Tibial artery (tissue), 4 donors: ENCODE measurements around the gene CCDC60.

ENCODE experiments used
- DNase-seq, 2 donors: peaks; one replicate each; pipeline ENCODE4 v3.0.0-alpha.2; 2019
- H3K27ac ChIP-seq, 2 donors: fragments of 200-600 bp; sonication (generic) in 1 of 2; 1 replicate in 1 of 2; 2 replicates in 1 of 2; pipeline ENCODE4 v1.5.1; 2018 to 2019; ENCODE audit warnings: mild to moderate bottlenecking in 1 of 2
- H3K27me3 ChIP-seq, 2 donors: fragments of 200-600 bp; sonication (generic) in 1 of 2; one replicate each; pipeline versions ENCODE4 v1.5.1 to v1.6.0; 2016 to 2019
- H3K36me3 ChIP-seq, 3 donors: fragments of 200-600 bp; sonication (generic) in 2 of 3; one replicate each; pipeline ENCODE4 v1.5.1; 2016 to 2019; ENCODE audit warnings: mild to moderate bottlenecking in 2 of 3
- H3K4me1 ChIP-seq, 4 donors: fragments of 200-600 bp; sonication (generic) in 2 of 4; 1 replicate in 3 of 4; 2 replicates in 1 of 4; pipeline ENCODE4 v1.5.1; 2016 to 2019
- H3K4me3 ChIP-seq, 2 donors: fragments of 200-600 bp; sonication (generic) in 1 of 2; 1 replicate in 1 of 2; 2 replicates in 1 of 2; pipeline ENCODE4 v1.5.1; 2018 to 2019; ENCODE audit warnings: mild to moderate bottlenecking in 2 of 2
- H3K9me3 ChIP-seq, 3 donors: fragments of 200-600 bp; sonication (generic) in 1 of 3; one replicate each; pipeline ENCODE4 v1.5.1; 2016 to 2019
- CTCF ChIP-seq, 2 experiments: fragments of 200-600 bp in 1 of 2; fragments of 450-650 bp in 1 of 2; IDR thresholded peaks; one replicate each; pipeline ENCODE4 v1.5.1; 2017 to 2019; ENCODE audit warnings: antibody characterized with exemption in 2 of 2, mild to moderate bottlenecking in 1 of 2, moderate library complexity in 1 of 2
- intact Hi-C: fragments of 100-400 bp; cut with DNase I; formaldehyde crosslinking; loops from one replicate; pipeline ENCODE4 v1.15.0; 2023; ENCODE audit warnings: low total_unique reads

Gene CCDC60

DNA sequence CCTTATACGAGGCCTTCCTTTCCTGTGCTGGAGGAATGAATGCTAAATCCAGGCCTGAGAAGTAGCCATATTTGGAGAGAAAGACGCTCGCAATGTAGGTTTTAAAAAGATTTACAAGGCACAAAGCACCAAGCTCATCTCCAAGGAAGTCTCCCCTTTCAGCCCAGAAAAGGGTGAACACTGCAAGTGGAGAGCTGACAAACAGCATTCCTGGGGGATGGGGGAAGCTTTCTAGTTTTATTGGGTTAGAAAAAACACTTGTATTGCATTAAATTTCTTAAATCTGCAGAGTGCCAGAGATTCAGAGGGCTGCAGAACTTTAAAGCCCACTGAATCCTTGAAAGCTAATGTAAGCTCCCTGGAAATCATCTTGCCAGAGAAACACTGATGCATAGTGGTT, 34.6 kb downstream of the CCDC60 start:
- H3K9me3 ChIP-seq = no peaks in the 10 kb centered on the region
- no peak for TF ChIP-seq CTCF (IDR thresholded peaks at IDR 0.05)
- intact Hi-C loops = no loop called here
- H3K27me3 ChIP-seq = no peaks in the 10 kb centered on the region
- H3K27ac ChIP-seq = no peak overlapping the region
- no peak for DNase-seq
- H3K4me3 ChIP-seq = no peak overlapping the region
- no peaks in the 10 kb centered on the region for H3K4me1 ChIP-seq
- H3K36me3 ChIP-seq = no peaks in the 10 kb centered on the region

DNA sequence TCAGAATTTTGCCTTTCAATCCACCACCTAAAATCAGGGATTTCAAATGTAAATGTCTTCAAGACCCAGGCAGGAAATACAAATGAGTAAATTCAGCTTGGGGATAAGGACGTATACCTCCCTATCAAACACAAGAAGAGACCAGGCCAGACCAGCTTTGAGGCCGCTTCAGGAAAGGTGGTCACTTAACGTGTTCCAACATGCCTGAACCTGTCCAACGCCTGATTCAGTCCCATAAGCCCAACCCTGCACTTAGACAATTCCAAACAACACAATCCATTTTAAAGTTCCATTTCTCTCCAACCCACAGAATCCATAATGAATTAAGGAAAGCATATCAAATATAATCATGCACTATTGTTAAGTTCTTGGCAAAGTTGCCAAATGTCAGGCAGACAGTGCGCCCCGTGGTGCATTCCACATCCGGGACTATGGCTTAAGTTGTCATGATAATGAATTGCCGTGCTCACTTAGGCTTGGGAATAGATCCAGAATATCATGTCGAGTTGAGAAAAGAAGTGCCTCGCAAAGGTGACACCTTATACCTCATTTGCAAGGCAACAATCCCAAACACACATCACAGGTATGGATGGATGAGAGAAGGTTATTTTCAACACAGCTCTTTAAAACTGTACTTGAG, 35.5 kb downstream of the CCDC60 start:
- H3K36me3 ChIP-seq = no peaks in the 10 kb centered on the region
- no peak overlapping the region for H3K27ac ChIP-seq
- no peak overlapping the region for H3K4me3 ChIP-seq
- no peak for DNase-seq
- no peaks in the 10 kb centered on the region for H3K4me1 ChIP-seq
- no peaks in the 10 kb centered on the region for H3K9me3 ChIP-seq
- intact Hi-C loops = no loop called here
- no peaks in the 10 kb centered on the region for H3K27me3 ChIP-seq
- no peak for TF ChIP-seq CTCF (IDR thresholded peaks at IDR 0.05)

DNA sequence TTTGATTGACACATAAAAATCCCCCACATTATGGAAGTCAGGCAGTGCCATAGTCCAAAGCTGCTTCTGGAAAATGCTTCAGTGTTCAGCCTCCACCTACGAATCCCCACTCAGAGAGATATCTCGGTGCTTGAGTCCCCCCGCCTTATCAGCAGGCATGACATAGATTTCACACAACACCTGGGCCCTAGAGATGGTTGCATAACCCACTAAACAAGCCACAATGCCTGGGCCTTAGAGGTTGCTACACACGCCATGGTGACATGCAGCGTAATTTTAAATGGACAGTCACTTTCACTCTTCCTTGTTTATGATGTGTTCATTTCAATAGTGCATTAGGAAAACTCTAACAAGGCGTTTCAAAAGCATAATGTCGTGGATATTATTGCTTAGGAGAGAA, 38.0 kb downstream of the CCDC60 start:
- Histone ChIP-seq H3K4me3 (no peak overlapping the region), H3K36me3 (no peaks in the 10 kb centered on the region), H3K27me3 (no peaks in the 10 kb centered on the region), H3K9me3 (no peaks in the 10 kb centered on the region), H3K4me1 (no peaks in the 10 kb centered on the region), H3K27ac (no peak overlapping the region)
- no peak for TF ChIP-seq CTCF (IDR thresholded peaks at IDR 0.05)
- intact Hi-C loops = no loop called here
- DNase-seq = no peak

- no peaks in the 10 kb centered on the region for H3K36me3 ChIP-seq
- intact Hi-C loops = no loop called here
- H3K4me3 ChIP-seq = no peak overlapping the region
- no peaks in the 10 kb centered on the region for H3K27me3 ChIP-seq
- no peaks in the 10 kb centered on the region for H3K9me3 ChIP-seq
- DNase-seq = no peak
- H3K4me1 ChIP-seq = no peaks in the 10 kb centered on the region
- H3K27ac ChIP-seq = no peak overlapping the region
- TF ChIP-seq CTCF (IDR thresholded peaks at IDR 0.05) = no peak
Measured at GRCh38 chr12:119373001-119373400, 38.5 kb downstream of the CCDC60 start.

GRCh38 chr12:119373666-119374065, 39.1 kb downstream of the CCDC60 start:
- H3K27ac ChIP-seq = no peak overlapping the region
- no peak for TF ChIP-seq CTCF (IDR thresholded peaks at IDR 0.05)
- intact Hi-C loops = no loop called here
- H3K9me3 ChIP-seq = no peaks in the 10 kb centered on the region
- DNase-seq = no peak
- H3K27me3 ChIP-seq = no peaks in the 10 kb centered on the region
- H3K36me3 ChIP-seq = no peaks in the 10 kb centered on the region
- H3K4me3 ChIP-seq = no peak overlapping the region
- H3K4me1 ChIP-seq = no peaks in the 10 kb centered on the region

DNA sequence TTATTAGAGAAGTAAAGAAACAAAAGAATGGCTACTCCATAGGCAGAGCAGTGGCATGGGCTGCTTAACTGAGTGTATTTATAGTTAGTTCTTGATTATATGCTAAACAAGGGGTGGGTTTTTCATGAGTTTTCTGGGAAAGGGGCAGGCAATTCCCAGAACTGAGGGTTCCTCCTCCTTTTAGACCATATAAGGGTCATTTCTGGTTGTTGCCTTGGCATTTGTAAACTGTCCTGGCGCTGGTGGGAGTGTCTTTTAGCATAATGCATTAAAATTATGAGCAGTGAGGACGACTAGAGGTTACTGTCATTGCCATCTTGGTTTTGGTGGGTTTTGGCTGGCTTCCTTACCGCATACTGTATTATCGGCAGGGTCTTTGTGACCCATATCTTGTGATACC, 40.1 kb downstream of the CCDC60 start:
- no peak for TF ChIP-seq CTCF (IDR thresholded peaks at IDR 0.05)
- Histone ChIP-seq H3K4me1 (no peaks in the 10 kb centered on the region), H3K27ac (no peak overlapping the region), H3K36me3 (no peaks in the 10 kb centered on the region), H3K9me3 (no peaks in the 10 kb centered on the region), H3K27me3 (no peaks in the 10 kb centered on the region), H3K4me3 (no peak overlapping the region)
- DNase-seq = no peak
- intact Hi-C loops = no loop called here
